Endothelial cell of umbilical vein (primary cell): ENCODE measurements around the gene GATA2. TPM values are rescaled to one million over a fixed set of nuclear protein-coding genes. Genes with fewer than 3 reads are reported as not detected.

Source experiments
- BruUV-seq: library from RNA; stranded (reverse); fragments of 400-500 nt; replicated peaks from 2 replicates; lab custom pipeline; 2021; lab: Mats Ljungman, UMichigan
- CTCF ChIA-PET: fragments of 300-600, 350-600 bp; sonication (Branson Sonifier 250); formaldehyde crosslinking; loops from one replicate; lab custom pipeline; 2021; ENCODE audit warnings: antibody characterized with exemption, inconsistent platforms; lab: Charles Lee
- POLR2A ChIA-PET: fragments of 300-600, 350-600 bp; sonication (Branson Sonifier 250); formaldehyde crosslinking; loops from one replicate; lab custom pipeline; 2021; ENCODE audit warnings: antibody characterized with exemption, inconsistent platforms; lab: Charles Lee
- DNase-seq: peaks from one replicate; pipeline ENCODE4 v3.0.0-alpha.2; 2011; ENCODE audit warnings: low read depth, low spot score
- FAIRE-seq: peaks from 2 replicates; lab custom pipeline; 2011; peaks lifted over from hg19 to GRCh38; lab: Jason Lieb, UNC
- H2AFZ ChIP-seq: 2 replicates; pipeline ENCODE4 v1.6.0; 2012; ENCODE audit warnings: low read depth, low read length, control low read depth, inconsistent platforms
- H3K27ac ChIP-seq: 2 replicates; pipeline ENCODE4 v1.5.1; 2011; ENCODE audit warnings: low read depth, mild to moderate bottlenecking, control low read depth, low read length, moderate library complexity; ENCODE audit not compliant: insufficient read depth
- H3K27me3 ChIP-seq, 2 experiments: 2 replicates each; pipeline versions ENCODE4 v1.6.0 to v1.6.1; 2011; ENCODE audit warnings: low read length in 2 of 2, mixed read lengths in 1 of 2; ENCODE audit not compliant: control insufficient read depth in 2 of 2, insufficient read depth in 2 of 2
- H3K36me3 ChIP-seq, 2 experiments: 2 replicates in 1 of 2; 3 replicates in 1 of 2; pipeline ENCODE4 v1.5.1; 2011; ENCODE audit warnings: low read length in 2 of 2, mild to moderate bottlenecking in 1 of 2, moderate library complexity in 1 of 2; ENCODE audit not compliant: control insufficient read depth in 2 of 2, insufficient read depth in 2 of 2; ENCODE audit errors: extremely low read depth in 1 of 2
- H3K4me1 ChIP-seq: 3 replicates; pipeline ENCODE4 v1.5.1; 2011; ENCODE audit warnings: mild to moderate bottlenecking, low read length; ENCODE audit not compliant: control insufficient read depth, insufficient read depth; ENCODE audit errors: extremely low read depth
- H3K4me2 ChIP-seq: 2 replicates; pipeline ENCODE4 v1.6.1; 2011; ENCODE audit warnings: low read length, control low read depth, mixed read lengths; ENCODE audit not compliant: insufficient read depth
- H3K4me3 ChIP-seq, 3 experiments: fragments of 200-600 bp in 1 of 3; sonication (generic), shearing (Covaris generic) in 1 of 3; replicated peaks in 1 of 3; 2 replicates each; pipeline ENCODE4 v1.5.1; 2011 to 2016; ENCODE audit warnings: control low read depth in 3 of 3, low read length in 3 of 3, mild to moderate bottlenecking in 2 of 3, inconsistent platforms in 1 of 3, low read depth in 1 of 3, moderate library complexity in 1 of 3; ENCODE audit not compliant: insufficient read depth in 1 of 3
- H3K79me2 ChIP-seq: 2 replicates; pipeline ENCODE4 v1.6.0; 2012; ENCODE audit warnings: low read length, inconsistent platforms; ENCODE audit not compliant: control insufficient read depth, insufficient read depth
- H3K9ac ChIP-seq: replicated peaks from 2 replicates; pipeline ENCODE3; 2011; ENCODE audit warnings: low read length, control low read depth; ENCODE audit not compliant: insufficient read depth; ENCODE audit errors: extremely low read depth
- H3K9me1 ChIP-seq: replicated peaks from 3 replicates; pipeline ENCODE4 v1.6.0; 2011; ENCODE audit warnings: mild to moderate bottlenecking, low read length; ENCODE audit not compliant: control insufficient read depth, insufficient read depth; ENCODE audit errors: extremely low read depth
- H3K9me3 ChIP-seq: replicated peaks from 2 replicates; pipeline ENCODE4 v1.5.1; 2012; ENCODE audit warnings: low read length, inconsistent platforms; ENCODE audit not compliant: control insufficient read depth, insufficient read depth
- H4K20me1 ChIP-seq: replicated peaks from 2 replicates; pipeline ENCODE3; 2011; ENCODE audit warnings: mild to moderate bottlenecking, low read length; ENCODE audit not compliant: control insufficient read depth, insufficient read depth; ENCODE audit errors: extremely low read depth
- CTCF ChIP-seq, 2 donors: IDR thresholded peaks; 1 replicate in 1 of 2; 2 replicates in 1 of 2; pipeline ENCODE4 v1.5.1; 2011; ENCODE audit warnings: low read length in 2 of 2, mild to moderate bottlenecking in 2 of 2, moderate library complexity in 2 of 2, control low read depth in 1 of 2, inconsistent platforms in 1 of 2, low read depth in 1 of 2; ENCODE audit not compliant: insufficient read depth in 1 of 2; ENCODE audit errors: extremely low read depth in 1 of 2
- EZH2 ChIP-seq: IDR thresholded peaks from 2 replicates; pipeline ENCODE4 v1.6.1; 2012; ENCODE audit warnings: borderline replicate concordance, low read depth, mild to moderate bottlenecking, moderate library complexity, low read length, inconsistent platforms; ENCODE audit not compliant: severe bottlenecking
- FOS ChIP-seq: IDR thresholded peaks from 2 replicates; pipeline ENCODE4 v1.6.1; 2011; ENCODE audit warnings: mild to moderate bottlenecking, low read length, moderate library complexity, borderline replicate concordance; ENCODE audit not compliant: insufficient read depth
- GATA2 ChIP-seq: IDR thresholded peaks from 2 replicates; pipeline ENCODE4 v1.7.0; 2011; ENCODE audit warnings: low read depth, mild to moderate bottlenecking, moderate library complexity, mixed read lengths, low read length; ENCODE audit not compliant: insufficient read length, insufficient read depth
- JUN ChIP-seq: IDR thresholded peaks from 2 replicates; pipeline ENCODE4 v1.6.1; 2011; ENCODE audit warnings: borderline replicate concordance, low read depth; ENCODE audit not compliant: insufficient read length, insufficient read depth
- MAX ChIP-seq: IDR thresholded peaks from 2 replicates; pipeline ENCODE4 v1.6.1; 2011; ENCODE audit not compliant: insufficient read depth, insufficient read length
- MYC ChIP-seq: IDR thresholded peaks from one replicate; pipeline ENCODE4 v1.6.1; 2011; ENCODE audit warnings: mild to moderate bottlenecking, low read depth, low read length
- POLR2A ChIP-seq: IDR thresholded peaks from 2 replicates; pipeline ENCODE4 v1.6.1; 2012; ENCODE audit warnings: low read depth, mild to moderate bottlenecking, control low read depth, low read length
- POLR2AphosphoS5 ChIP-seq: IDR thresholded peaks from 2 replicates; pipeline ENCODE4 v1.6.1; 2012; ENCODE audit warnings: low read depth, mild to moderate bottlenecking, control low read depth, low read length, moderate library complexity; ENCODE audit not compliant: insufficient read depth
- dilution Hi-C: fragments of 300-500 bp; cut with MboI; formaldehyde crosslinking; loops from one replicate; pipeline ENCODE4 v1.15.0; 2019; ENCODE audit warnings: low sequenced_read_pairs; ENCODE audit not compliant: extremely low pct_ligation_motif_present
- intact Hi-C: fragments of 100-400 bp; cut with micrococcal nuclease; formaldehyde crosslinking; loops from one replicate; pipeline ENCODE4 v1.10.0; 2022
- polyA plus RNA-seq, 4 experiments: library from polyadenylated mRNA; depleted of rRNA in 3 of 4; stranded (reverse) in 3 of 4; unstranded in 1 of 4; fragments of >200 nt; gene quantifications; 2 replicates each; pipeline versions ENCODE4 v1.2.1 to v1.2.3, GENCODE V29; 2011 to 2012; ENCODE audit warnings: missing spikeins in 1 of 4
- total RNA-seq: library from RNA; stranded (reverse); gene quantifications from 2 replicates; pipeline ENCODE4 v1.2.3, GENCODE V29; 2021

GATA2 gene
- total and polyA plus RNA-seq, 2 donors (not counting 3 experiments of a cell fraction or from before 2014, with no cell fraction given) = 28.8 to 62.2 TPM

- dilution Hi-C loops = loop anchor here (25.0 kb wide), 1 partner anchor 153 kb away; no protein-coding TSS in a partner anchor
- ChIA-PET POLR2A (no interaction called here), CTCF (interaction anchor here (0.7 to 1.6 kb wide), 5 partner anchors 9 to 174 kb away, joined by 3 to 6 read pairs (median 3); no protein-coding TSS in a partner anchor)
- Histone ChIP-seq H3K4me1 (no peaks in the 10 kb centered on the region), H3K27ac (no peak overlapping the region), H3K4me3 (no peak overlapping the region), H3K9me1 (no peaks in the 10 kb centered on the region), H3K79me2 (no peaks in the 10 kb centered on the region), H3K36me3 (no peaks in the 10 kb centered on the region), H3K27me3 (peaks cover 29 to 36% of the 10 kb centered on the region in 2 experiments), H4K20me1 (no peaks in the 10 kb centered on the region), H3K9me3 (no peaks in the 10 kb centered on the region), H2AFZ (no peak overlapping the region), H3K4me2 (no peak overlapping the region), H3K9ac (no peak overlapping the region)
- intact Hi-C loops = no loop called here
- DNase-seq (no peak), FAIRE-seq (no peak)
- no TSS peak for BruUV-seq
- no peak for TF ChIP-seq JUN
- no peak for TF ChIP-seq FOS
- TF ChIP-seq MYC = no peak
- TF ChIP-seq MAX = no peak
- no peak for TF ChIP-seq GATA2
- TF ChIP-seq POLR2AphosphoS5 = no peak
- no peak for TF ChIP-seq CTCF (IDR thresholded peaks at IDR 0.05; ENCODE audit: extremely low read depth in 1 of 2, insufficient read depth in 1 of 2, low read depth in 1 of 2, low read length in 2 of 2)
- TF ChIP-seq POLR2A = no peak
- TF ChIP-seq EZH2 = no peak
These were observed 58.5 kb downstream of the GATA2 start for GRCh38 chr3:128434524-128434923.
